Gastrocnemius medialis (tissue), 4 donors: ENCODE data around the gene ZKSCAN4.

Source experiments
- CTCF ChIP-seq, 5 experiments: fragments of 450-650 bp in 3 of 5; fragments of 200-600 bp in 2 of 5; sonication (generic) in 2 of 5; IDR thresholded peaks in 4 of 5; conservative IDR thresholded peaks in 1 of 5; 1 replicate in 4 of 5; 2 replicates in 1 of 5; pipeline ENCODE4 v1.5.1; 2016 to 2019; ENCODE audit warnings: antibody characterized with exemption in 5 of 5, mild to moderate bottlenecking in 3 of 5, moderate library complexity in 3 of 5
- POLR2A ChIP-seq, 2 donors: fragments of 450-650 bp; IDR thresholded peaks; one replicate each; pipeline ENCODE4 v1.6.1; 2017; ENCODE audit warnings: antibody characterized with exemption in 2 of 2, mild to moderate bottlenecking in 2 of 2, moderate library complexity in 2 of 2

DNA sequence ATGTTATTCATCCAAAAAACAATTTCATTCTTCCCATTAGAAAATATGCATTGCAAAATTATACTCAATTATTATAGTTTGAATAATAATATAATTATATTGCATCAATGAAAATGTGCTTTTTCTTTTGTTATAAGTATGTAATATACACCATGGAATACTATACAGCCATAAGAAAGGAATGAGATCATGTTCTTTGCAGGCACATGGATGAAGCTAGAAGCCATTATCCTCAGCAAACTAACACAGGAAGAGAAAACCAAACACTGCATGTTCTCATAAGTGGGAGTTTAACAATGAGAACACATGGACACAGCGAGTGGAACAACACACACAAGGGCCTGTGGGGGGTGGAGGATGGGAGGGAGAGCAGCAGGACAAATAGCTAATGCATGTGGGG, 5.0 kb upstream of the ZKSCAN4 start:
- no peak for TF ChIP-seq CTCF (IDR thresholded peaks at IDR 0.05 in 4 of 5, conservative IDR thresholded peaks at IDR 0.05 in 1 of 5)
- no peak for TF ChIP-seq POLR2A (IDR thresholded peaks at IDR 0.05)
